Hindlimb muscle (tissue), 1 donor: ENCODE results near the gene EVA1C. TPM values are rescaled to one million over a fixed set of nuclear protein-coding genes. Genes with fewer than 3 reads are reported as not detected.
"Not testable (repeated sequence)": the region's sequence is repeated elsewhere in the genome, so short reads cannot be mapped to it uniquely, and the experiment has no call there.

ENCODE experiments used
- DNase-seq: peaks from one replicate; pipeline ENCODE4 v3.0.0-alpha.2; 2013
- polyA plus RNA-seq: library from polyadenylated mRNA; unstranded; fragments of 120-200 nt; gene quantifications from one replicate; pipeline ENCODE4 v1.2.1, GENCODE V29; 2013; ENCODE audit not compliant: insufficient read length

EVA1C gene, protein sequence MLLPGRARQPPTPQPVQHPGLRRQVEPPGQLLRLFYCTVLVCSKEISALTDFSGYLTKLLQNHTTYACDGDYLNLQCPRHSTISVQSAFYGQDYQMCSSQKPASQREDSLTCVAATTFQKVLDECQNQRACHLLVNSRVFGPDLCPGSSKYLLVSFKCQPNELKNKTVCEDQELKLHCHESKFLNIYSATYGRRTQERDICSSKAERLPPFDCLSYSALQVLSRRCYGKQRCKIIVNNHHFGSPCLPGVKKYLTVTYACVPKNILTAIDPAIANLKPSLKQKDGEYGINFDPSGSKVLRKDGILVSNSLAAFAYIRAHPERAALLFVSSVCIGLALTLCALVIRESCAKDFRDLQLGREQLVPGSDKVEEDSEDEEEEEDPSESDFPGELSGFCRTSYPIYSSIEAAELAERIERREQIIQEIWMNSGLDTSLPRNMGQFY
- 2.1 TPM for polyA plus RNA-seq

DNA sequence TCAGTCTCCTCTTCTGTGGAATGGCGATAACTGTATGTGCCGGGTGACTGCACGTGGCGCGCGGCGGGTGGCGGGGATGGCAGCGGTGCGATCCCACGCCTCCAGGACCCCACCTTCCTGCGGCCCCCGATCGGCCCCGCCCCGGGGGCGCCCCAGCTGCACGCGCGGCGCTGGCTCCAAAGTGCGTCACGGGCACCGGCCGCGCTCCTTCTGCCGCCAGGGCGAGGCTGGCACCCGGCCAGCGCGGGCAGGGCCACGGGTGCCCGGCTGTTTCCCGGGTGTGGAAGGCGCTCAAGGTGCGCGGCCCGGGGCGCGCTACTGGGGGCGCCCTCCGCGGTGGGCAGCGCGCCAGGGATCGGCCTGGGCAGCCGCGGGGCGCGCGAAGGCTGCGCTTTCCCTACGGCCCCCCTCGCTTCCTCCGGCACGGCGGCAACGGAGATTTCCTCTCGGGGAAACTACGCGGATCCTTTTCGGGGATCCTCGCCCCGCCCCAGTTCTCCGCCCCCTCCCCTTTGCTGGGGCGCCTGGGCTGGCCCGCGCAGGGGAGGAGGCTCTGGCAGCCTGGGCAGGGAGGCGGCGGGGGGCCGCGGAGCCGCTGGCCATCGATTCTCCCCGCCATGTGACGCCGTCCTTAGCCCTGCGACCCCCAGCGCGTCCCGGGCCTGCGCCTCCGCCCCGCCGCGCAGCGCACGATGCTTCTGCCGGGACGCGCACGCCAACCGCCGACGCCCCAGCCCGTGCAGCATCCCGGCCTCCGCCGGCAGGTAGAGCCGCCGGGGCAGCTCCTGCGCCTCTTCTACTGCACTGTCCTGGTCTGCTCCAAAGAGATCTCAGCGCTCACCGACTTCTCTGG is at the start of gene EVA1C:
EVA1C (plus strand) TSS at position 545 of the 853 bp plus-strand sequence; CDS start at position 693, 148 bp downstream.
- peak; percentile 28 for DNase-seq

DNA sequence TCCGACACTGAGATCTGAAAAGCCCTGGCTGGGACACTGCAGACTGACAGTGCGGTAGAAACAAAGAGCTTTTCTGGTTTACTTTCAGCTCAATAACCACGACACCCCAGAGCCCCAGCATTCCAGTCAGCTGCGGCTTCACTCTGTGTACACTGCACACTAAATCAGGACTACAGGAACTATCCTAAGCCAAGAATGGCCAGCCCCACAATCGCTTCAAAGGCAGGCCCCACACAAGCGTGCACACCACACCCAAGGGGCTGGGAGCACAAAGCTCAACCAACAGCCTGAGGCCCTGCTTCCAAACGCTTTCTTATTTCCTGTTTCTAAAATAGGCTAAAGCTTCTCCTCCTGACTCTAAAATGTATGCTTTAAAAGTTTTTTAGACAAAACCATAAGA is 48.1 kb upstream of the EVA1C start:
- DNase-seq, result peak; percentile 39

DNA sequence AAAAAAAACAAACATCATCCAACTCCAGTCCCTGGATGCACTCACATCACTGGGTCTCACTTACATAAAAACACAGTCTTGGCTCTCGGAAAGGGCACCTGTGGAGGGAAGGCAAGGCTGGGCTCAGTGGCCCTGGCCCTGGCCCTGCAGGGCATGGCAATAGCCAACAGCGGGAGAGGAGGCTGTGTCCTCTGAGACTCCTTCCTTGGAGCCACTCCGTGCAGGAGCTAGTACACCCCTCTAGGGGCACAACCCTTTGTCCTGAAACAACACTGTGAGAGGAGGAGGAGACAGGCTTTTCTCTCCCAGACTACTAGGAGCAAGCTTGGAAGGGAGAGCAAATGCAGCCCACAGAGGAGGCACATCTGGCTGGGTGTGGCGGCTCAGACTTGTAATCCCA is 47.7 kb upstream of the EVA1C start:
- DNase-seq, result no peak

DNA sequence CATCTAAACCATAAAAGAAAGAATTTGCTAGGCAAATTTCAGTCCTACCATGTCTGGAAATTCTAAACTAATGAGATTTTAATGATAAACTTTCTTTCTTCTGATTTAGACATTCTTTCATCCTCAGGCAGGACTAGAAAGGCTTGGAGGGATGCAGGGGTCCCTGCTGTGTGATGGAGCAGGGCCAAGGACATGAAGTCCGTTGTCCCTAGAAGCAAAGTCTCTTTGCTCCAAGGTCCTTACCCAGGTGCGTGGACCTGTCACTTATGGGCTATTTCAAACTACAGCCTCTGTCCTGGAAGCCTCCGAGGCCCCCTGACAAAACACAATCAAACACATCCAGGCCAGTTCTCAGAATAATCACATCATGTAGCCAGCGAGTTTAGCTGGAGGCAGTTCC is 46.3 kb upstream of the EVA1C start:
- no peak for DNase-seq

DNA sequence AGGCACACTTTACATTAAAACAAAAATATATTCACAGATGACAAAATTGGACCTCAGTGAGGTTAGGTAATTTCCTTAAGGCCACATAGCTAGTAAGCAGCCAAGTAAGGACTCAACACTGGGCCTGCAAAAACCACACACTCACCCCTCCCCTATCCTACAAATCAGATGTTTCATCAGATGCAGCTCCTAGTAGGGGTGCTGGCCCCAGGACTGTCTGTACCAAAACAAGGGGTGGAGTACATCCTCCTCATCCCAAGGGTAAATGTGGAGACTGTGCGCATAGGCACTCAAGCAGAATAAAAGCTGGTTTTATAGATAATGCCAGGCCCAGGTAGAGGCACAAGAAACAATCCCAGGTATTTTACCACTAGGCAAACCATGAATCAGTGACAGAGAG is 45.3 kb upstream of the EVA1C start:
- no peak for DNase-seq

DNA sequence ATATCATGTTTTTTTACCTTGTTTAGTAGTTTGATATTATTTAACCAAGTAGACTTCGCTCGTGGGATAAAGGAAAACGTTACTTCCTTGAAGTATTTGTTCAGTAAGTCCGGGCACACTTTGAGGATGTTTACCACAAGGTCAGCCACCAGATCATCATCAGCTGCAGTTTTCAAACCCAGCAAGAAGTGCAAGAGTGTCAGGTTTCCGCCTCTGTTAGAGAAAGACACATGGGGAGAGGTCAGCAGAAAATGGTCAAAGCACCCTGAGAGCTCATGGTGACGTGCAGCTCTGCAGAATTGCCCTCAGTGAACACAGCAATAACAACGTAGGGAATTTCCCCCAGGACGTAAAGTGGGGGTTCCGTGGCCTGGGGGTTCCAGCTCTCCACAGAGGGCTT is 44.1 kb upstream of the EVA1C start:
- DNase-seq, result no peak

DNA sequence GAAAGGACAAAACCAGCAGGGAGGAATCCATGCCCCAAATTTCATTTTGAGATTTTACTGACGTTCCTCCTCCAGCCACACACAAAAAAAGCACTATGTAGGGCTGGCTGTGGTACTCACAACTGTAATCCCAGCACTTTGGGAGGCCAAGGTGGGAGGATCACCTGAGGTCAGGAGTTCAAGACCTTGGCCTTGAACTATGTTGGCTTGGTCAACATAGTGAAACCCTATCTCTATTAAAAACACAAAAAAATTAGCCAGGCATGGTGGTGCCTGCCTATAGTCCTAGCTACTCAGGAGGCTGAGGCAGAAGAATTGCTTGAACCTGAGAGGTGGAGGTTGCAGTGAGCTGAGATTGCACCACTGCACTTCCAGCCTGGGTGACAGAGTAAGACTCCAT is 43.5 kb upstream of the EVA1C start:
- not testable (repeated sequence) for DNase-seq

DNA sequence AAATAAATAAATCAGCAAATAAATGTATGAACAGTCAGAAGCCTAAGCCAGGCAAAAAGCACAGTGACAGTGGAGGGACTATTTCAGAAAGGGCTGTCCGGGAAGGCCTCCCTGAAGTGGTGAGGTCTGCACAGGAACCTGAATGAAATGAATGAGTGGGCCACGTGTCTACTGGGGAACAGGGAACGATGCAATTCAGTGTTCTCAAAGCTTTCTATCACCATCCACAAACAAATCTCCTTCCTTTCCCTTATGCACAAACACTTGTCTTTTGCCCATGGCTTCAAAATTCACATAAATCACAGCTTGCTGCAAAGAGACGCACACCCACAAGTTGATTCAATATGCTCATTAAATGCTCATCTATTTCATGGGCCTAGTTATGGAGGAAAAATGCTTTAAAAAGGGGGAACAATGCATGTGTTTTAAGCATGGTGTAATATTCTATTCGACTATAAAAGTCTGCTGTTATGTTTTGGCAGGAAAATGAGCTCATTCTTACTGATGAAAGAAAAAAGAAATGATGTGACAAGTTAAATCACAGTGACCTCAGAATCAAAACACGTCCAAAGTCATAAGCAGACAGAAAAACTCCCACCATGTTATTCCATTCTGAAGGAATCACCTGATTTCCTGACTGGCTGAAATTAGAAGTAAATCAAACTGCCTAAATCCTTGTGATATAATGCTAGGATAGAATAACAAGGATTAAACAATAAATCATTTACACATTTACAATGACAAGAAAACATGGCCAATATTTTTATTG is 41.3 kb upstream of the EVA1C start:
- DNase-seq, result no peak

DNA sequence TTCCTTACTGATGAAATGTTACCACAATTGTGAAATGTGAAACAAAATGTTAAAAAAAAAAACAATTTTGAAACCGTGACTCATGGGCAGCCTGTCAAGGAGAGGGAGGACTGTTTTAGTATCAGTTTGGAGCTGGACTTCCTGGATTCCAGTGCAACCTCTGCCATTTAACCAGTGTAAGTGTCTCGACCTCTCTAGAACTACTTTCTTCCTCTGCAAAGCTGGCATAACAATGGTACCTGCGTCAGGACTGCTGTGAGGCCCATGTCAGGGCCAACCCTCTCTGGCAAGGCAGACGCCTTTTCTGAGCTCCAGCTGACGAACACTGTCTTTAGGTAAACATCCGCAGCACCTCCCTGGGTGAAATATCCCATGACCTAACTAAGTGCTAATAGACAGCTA is 40.6 kb upstream of the EVA1C start:
- no peak for DNase-seq

DNA sequence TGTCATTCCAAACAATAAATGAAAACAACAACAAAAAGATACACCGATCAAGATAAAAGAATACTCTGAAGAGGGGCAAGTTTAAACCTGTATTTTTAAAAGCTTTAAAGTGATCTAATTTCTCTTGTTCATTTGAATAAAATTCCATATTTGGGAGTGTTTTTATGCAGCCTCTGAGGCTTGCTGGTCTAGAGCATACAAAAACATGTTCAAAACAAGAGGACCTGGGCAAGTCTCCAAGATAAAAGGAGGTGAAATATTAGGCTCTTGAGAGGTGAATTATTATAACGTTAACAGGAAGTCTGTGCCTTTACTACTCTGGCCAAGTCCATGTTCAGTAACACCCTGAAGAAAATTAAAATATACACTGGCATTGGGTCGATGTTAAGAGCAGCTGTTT is 39.8 kb upstream of the EVA1C start:
- no peak for DNase-seq

DNA sequence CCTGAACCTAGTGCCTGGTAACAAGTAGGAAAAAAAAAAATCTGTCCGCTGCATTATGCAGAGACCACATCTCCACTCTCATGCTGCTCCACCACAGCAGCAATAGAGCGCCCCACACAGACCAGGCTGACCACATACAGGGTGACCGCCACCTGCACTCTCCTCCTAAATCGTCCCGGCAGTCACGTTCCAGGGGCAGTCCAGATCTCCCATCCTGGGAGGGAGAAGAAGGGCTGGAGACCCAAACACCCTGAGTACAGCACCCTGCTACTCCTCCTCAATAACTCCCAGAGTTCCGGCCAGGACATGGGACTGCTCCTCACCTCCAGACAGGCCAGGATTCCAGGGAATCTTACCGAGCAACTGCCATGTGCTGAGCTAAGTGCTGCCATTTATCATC is 35.0 kb upstream of the EVA1C start:
- DNase-seq, result no peak

DNA sequence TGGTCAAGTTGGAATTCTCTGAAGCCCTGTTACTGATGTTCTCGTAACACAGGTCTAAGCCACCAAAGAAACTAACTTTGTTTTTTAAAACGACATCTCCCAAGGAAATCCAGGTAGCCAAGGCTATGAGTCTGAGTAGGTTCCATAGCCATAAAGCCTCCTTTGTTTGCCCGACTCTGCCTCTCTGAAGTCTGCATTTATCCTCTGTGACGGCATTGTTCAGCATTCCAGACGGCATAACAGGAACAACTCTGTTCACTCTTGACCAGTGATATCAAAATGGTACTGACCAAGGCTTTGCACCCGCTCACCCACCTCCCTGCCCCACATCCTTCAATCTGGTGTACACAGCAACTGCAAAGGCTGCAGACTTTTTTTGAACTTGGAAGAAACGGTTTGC is 34.5 kb upstream of the EVA1C start:
- DNase-seq, result no peak

DNA sequence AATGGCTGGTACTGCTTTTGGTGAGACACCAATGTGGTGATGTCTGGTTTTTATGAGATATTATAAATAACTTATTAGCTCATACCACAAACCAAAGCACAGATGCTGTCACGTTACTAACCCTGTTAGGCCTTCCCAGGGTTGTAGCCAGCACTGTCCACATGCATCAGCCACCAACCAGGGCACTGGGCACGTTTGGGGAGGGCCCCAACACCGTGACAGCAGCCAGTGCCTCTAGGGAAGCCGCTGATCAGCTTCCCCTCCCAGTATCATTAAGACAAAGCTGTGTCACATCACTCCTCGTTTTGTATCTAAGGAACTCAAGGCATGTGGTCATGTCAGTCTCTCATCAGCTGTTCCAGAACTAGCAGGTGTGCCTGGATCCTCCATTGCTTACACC is 33.5 kb upstream of the EVA1C start:
- no peak for DNase-seq

DNA sequence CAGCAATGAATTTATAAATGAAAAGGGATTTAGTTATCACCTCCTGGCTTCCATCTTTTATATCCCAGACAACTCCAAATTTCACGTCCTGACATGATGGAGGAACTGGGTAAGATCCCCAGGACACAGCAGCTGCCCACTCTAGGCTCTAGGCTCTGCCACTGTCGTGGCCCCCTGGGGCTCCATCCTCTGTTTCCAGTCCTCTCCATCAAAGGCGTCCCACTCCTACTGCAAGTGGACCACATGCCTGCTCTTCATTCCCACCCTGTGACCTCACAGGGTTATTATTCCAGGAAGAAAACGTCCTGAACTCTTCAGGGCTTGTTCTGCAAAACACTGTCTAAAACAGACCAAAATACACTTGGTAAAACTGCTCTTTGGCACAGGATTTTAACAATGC is 31.6 kb upstream of the EVA1C start:
- no peak for DNase-seq

DNA sequence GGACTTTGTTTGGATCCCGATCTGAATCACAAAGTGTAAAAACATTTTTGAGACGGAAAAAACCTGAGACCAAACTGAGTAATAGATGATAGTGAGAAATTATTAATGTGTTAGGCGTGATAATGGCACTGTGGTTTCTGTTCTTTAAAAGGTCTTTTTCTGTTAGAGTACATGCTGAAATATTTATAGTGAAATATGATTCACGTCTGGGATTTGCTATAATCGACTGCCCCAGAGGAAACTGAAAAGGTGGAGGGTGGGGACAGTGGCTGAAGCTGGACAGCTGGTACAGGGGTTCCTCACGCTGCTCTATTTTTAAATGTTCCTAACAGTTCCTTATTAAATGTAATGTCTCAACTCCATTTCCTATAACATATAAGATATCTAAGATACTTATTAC is 30.9 kb upstream of the EVA1C start:
- no peak for DNase-seq

DNA sequence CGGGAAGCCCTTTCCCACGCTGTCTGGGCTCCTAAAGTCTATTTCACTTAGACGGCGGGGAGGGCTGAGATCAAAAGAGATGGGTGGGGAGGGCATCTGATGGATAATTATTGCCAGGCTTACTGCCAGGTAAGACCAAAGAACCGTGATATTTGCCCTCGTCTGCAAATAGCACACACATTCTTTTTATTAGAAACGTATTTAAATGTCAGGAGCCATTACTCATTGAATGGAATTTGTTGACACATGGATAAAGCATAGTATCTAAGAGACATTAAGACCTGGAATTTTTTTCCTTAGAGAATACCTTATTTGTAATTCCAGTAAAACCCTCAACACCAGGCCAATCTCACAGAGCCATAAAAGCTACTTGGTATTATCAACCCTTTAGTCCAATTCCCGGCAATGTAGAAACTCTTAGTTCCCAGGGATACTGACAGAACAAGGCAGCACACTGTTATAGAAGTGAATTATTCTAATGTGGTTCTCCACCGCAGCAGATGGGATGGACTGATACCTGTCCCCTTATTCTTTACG is 30.3 kb upstream of the EVA1C start:
- no peak for DNase-seq

DNA sequence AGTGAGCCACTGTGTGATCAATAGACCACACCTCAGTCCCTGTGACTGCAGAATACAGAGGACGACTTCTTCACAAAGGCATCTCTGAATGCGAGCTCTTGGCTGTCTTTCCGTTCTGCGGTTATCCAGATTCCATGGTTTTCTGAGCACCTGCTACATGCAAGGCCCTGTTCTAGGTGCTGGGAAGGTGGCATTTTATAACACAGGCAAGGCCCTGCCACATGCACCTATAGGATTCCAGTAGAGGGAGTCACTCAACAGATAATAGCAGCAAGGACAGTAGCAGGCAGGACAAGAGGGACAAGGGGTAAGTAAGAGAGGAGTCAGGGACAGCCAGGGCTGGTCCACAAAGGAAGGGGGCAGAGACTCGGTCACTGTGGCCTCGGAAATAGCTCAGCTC is 28.7 kb upstream of the EVA1C start:
- DNase-seq, result no peak

DNA sequence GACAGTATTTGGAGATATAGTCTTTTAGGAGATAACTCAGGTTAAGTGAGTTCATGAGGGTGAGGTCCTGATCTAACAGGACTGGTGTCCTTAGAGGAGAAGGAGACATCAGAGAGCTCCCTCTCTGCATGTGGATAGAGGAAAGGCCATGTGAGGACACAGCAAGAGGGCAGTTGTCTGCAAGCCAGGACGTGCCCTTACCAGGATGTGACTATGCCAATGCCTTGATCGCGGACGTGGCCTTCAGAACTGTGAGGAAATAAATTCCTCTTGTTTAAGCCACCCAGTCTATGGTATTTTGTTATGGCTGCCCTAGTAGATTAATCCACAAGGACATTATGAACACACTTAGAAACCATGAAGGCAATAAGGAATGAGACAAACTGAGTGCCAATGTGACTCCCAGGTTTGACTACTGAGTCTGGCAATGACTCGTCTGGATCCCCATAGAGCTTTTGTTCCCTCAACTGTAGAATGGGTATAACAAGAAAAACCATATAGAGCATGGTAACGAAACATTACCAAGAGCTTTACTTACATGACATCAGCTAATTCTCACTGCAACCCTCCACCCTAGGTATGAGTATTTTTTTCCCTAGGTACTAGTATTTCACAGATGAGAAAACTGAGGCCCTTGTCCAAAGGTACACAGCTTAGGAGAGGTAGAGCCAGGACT is 26.2 kb upstream of the EVA1C start:
- no peak for DNase-seq

DNA sequence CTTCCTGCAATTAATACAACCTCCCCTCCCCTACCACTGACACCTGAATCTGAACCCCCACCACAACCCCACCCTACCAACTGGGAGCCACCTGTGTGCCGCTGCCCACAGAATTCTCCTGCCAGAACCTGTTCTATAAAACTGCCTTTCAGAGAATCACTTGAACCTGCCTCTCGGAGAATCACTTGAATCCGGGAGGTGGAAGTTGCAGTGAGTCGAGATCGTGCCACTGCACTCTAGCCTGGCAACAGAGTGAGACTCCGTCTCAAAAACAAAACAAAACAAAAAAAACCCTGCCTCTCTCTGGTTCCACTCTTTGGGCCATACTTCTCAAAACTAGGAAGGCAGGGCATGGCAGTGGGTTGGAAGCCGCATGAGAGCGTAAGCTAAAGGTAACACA is 25.4 kb upstream of the EVA1C start:
- DNase-seq, result no peak

DNA sequence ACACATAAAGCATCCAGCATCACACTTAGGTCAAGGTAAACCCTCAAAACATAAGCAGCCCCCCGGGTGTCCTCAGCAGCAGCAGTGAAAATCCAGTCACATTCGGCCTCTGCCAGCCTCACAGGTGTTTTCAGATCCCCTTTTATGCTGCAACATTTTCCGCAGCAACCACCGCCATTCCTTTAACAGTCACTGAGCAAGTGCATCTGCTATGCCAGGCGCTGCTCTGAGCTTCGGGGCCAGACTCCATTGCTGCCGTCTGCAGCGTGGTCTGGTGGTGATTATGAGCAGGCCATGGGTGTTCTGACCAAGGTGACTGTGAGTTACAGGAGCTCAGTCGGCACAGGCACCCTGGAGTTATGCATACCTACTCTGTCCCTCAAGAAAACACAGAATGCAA is 24.2 kb upstream of the EVA1C start:
- DNase-seq, result no peak

DNA sequence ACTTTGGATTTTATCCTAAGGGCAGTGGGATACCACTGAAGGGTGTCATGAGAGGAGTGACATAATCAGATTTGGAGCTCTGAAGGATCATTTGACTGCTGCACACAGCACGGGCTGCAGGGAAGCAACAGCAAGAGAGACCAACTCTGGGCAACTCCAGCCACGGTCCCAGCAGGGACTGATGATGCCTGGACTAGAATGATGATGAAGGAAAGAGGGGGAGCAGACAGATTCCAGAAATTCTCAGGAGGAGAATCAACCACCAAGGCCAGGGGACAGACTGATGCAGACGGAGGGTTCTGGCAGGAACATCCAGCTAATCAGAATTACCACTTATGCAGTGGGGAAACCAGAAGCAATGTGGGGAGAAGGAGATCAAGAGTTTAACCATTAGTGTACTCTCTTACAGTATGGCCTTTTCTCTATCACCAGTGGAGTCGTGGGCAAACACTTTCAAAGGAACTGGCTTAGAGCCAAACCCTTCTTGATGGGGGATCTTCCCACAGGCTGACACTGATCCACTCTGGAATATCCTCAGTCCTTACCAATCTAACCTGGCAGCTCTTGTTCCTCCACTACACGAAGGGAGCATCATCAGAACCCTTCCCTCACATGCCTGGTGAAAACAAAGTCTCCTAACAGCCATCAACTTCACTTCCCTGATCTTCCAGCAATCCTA is 23.0 kb upstream of the EVA1C start:
- no peak for DNase-seq
